Activated CD8-positive, alpha-beta memory T cell treated with anti-CD3 and anti-CD28 coated beads for 24 hours (primary cell): ENCODE data around the gene SOX6.
"Not testable (repeated sequence)": the region's sequence is repeated elsewhere in the genome, so short reads cannot be mapped to it uniquely, and the experiment has no call there.

Experiments
- DNase-seq: peaks from one replicate; pipeline ENCODE4 v3.0.0-alpha.2; 2020

The SOX6 gene

GRCh38 chr11:15944460-15944859 lies 411.9 kb downstream of the SOX6 start:
- no peak for DNase-seq

- no peak for DNase-seq
Observed at GRCh38 chr11:15943418-15944197, 412.7 kb downstream of the SOX6 start.

- DNase-seq: no peak
Observed at GRCh38 chr11:15942936-15943335, 413.4 kb downstream of the SOX6 start.

GRCh38 chr11:15942126-15942525 lies 414.2 kb downstream of the SOX6 start:
- no peak for DNase-seq

- peak; percentile 59 for DNase-seq
Observed at GRCh38 chr11:15941206-15941770, 415.1 kb downstream of the SOX6 start.

- no peak for DNase-seq
Observed at GRCh38 chr11:15940462-15941205, 415.7 kb downstream of the SOX6 start.

GRCh38 chr11:15938983-15939382 lies 417.4 kb downstream of the SOX6 start:
- DNase-seq: no peak

GRCh38 chr11:15938121-15938611 lies 418.2 kb downstream of the SOX6 start:
- DNase-seq: no peak

- no peak for DNase-seq
Observed at GRCh38 chr11:15937601-15938120, 418.7 kb downstream of the SOX6 start.

GRCh38 chr11:15936011-15936410 lies 420.3 kb downstream of the SOX6 start:
- DNase-seq: no peak

- no peak for DNase-seq
Observed at GRCh38 chr11:15935373-15935772, 421.0 kb downstream of the SOX6 start.

- no peak for DNase-seq
Observed at GRCh38 chr11:15933886-15934625, 422.3 kb downstream of the SOX6 start.

GRCh38 chr11:15932417-15932816 lies 423.9 kb downstream of the SOX6 start:
- DNase-seq: no peak

- DNase-seq: no peak
Observed at GRCh38 chr11:15931497-15931896, 424.8 kb downstream of the SOX6 start.

GRCh38 chr11:15930442-15931025 lies 425.8 kb downstream of the SOX6 start:
- DNase-seq: no peak

GRCh38 chr11:15929371-15929901 lies 426.9 kb downstream of the SOX6 start:
- no peak for DNase-seq

GRCh38 chr11:15927864-15928217 lies 428.5 kb downstream of the SOX6 start:
- DNase-seq: no peak

- no peak for DNase-seq
Observed at GRCh38 chr11:15927196-15927863, 429.0 kb downstream of the SOX6 start.

- DNase-seq: peak; percentile 3
Observed at GRCh38 chr11:15926071-15926470, 430.3 kb downstream of the SOX6 start.

- DNase-seq: peak; percentile 13
Observed at GRCh38 chr11:15923183-15923582, 433.2 kb downstream of the SOX6 start.

GRCh38 chr11:15922745-15923144 lies 433.6 kb downstream of the SOX6 start:
- not testable (repeated sequence) for DNase-seq
